H9 (cell line): Measurements from ENCODE around the gene TRNP1. TPM values are rescaled to one million over a fixed set of nuclear protein-coding genes. Genes with fewer than 3 reads are reported as not detected.

Experiments
- DNase-seq: peaks from one replicate; pipeline ENCODE4 v3.0.0-alpha.2; 2017
- H2AFZ ChIP-seq: one replicate; pipeline ENCODE4 v1.6.1; 2013; ENCODE audit warnings: mild to moderate bottlenecking, low read length, control low read depth, moderate library complexity
- H2AK5ac ChIP-seq: 2 replicates; pipeline ENCODE4 v1.6.1; 2013; ENCODE audit warnings: low read length, control low read depth, mixed read lengths; ENCODE audit not compliant: insufficient read length
- H2BK120ac ChIP-seq: one replicate; pipeline ENCODE4 v1.6.1; 2013; ENCODE audit warnings: low read depth, mild to moderate bottlenecking, low read length, control low read depth, inconsistent platforms; ENCODE audit not compliant: poor library complexity, severe bottlenecking
- H2BK12ac ChIP-seq: 2 replicates; pipeline ENCODE4 v1.6.1; 2013; ENCODE audit warnings: low read length, control low read depth, mixed read lengths, low read depth; ENCODE audit not compliant: insufficient read length
- H2BK15ac ChIP-seq: 2 replicates; pipeline ENCODE4 v1.6.1; 2013; ENCODE audit warnings: low read depth, low read length, control low read depth
- H2BK20ac ChIP-seq: one replicate; pipeline ENCODE4 v1.6.1; 2013; ENCODE audit warnings: low read depth, mild to moderate bottlenecking, low read length, control low read depth, inconsistent platforms; ENCODE audit not compliant: poor library complexity, severe bottlenecking
- H2BK5ac ChIP-seq: 2 replicates; pipeline ENCODE4 v1.6.1; 2013; ENCODE audit warnings: low read length, control low read depth, mixed read lengths; ENCODE audit not compliant: insufficient read length
- H3K14ac ChIP-seq: 2 replicates; pipeline ENCODE4 v1.6.1; 2013; ENCODE audit warnings: low read length, control low read depth; ENCODE audit not compliant: insufficient read depth
- H3K18ac ChIP-seq: 2 replicates; pipeline ENCODE4 v1.6.1; 2013; ENCODE audit warnings: low read depth, mild to moderate bottlenecking, mixed read lengths, low read length, control low read depth; ENCODE audit not compliant: insufficient read length
- H3K23ac ChIP-seq: 2 replicates; pipeline ENCODE4 v1.6.1; 2013; ENCODE audit warnings: low read length, control low read depth, mixed read lengths, low read depth; ENCODE audit not compliant: insufficient read length
- H3K23me2 ChIP-seq: 2 replicates; pipeline ENCODE4 v1.6.1; 2013; ENCODE audit warnings: low read depth, mild to moderate bottlenecking, mixed read lengths, low read length, control low read depth; ENCODE audit not compliant: insufficient read length, poor library complexity, severe bottlenecking
- H3K27ac ChIP-seq: 2 replicates; pipeline ENCODE4 v1.5.1; 2013; ENCODE audit warnings: low read length, control low read depth, mixed read lengths, low read depth; ENCODE audit not compliant: insufficient read length
- H3K27me3 ChIP-seq: 2 replicates; pipeline ENCODE4 v1.6.1; 2013; ENCODE audit warnings: low read length, control low read depth, inconsistent platforms; ENCODE audit not compliant: insufficient read depth
- H3K4ac ChIP-seq: 2 replicates; pipeline ENCODE4 v1.6.1; 2013; ENCODE audit warnings: low read depth, mild to moderate bottlenecking, control low read depth, inconsistent platforms, low read length, moderate library complexity
- H3K4me1 ChIP-seq: 2 replicates; pipeline ENCODE4 v1.6.1; 2013; ENCODE audit warnings: low read length, control low read depth, inconsistent platforms; ENCODE audit not compliant: insufficient read depth
- H3K4me2 ChIP-seq: 2 replicates; pipeline ENCODE4 v1.6.1; 2013; ENCODE audit warnings: low read length, control low read depth, mixed read lengths; ENCODE audit not compliant: insufficient read length, insufficient read depth
- H3K56ac ChIP-seq: 2 replicates; pipeline ENCODE4 v1.6.1; 2013; ENCODE audit warnings: low read depth, mild to moderate bottlenecking, mixed read lengths, low read length, control low read depth; ENCODE audit not compliant: insufficient read length
- H3K79me1 ChIP-seq: 2 replicates; pipeline ENCODE4 v1.6.1; 2013; ENCODE audit warnings: low read depth, mild to moderate bottlenecking, moderate library complexity, low read length, control low read depth, inconsistent platforms; ENCODE audit not compliant: insufficient read depth, poor library complexity, severe bottlenecking
- H3K79me2 ChIP-seq: 2 replicates; pipeline ENCODE4 v1.6.1; 2013; ENCODE audit warnings: low read length, control low read depth, inconsistent platforms; ENCODE audit not compliant: insufficient read depth
- H3K9ac ChIP-seq: 2 replicates; pipeline ENCODE4 v1.6.1; 2013; ENCODE audit warnings: low read length, control low read depth, mixed read lengths; ENCODE audit not compliant: insufficient read length; ENCODE audit errors: extremely low read depth
- H3K9me3 ChIP-seq: one replicate; pipeline ENCODE4 v1.6.1; 2013; ENCODE audit warnings: low read depth, low read length, inconsistent platforms; ENCODE audit not compliant: control insufficient read depth
- H3T11ph ChIP-seq: one replicate; pipeline ENCODE4 v1.6.1; 2013; ENCODE audit warnings: mild to moderate bottlenecking, low read length, control low read depth, inconsistent platforms
- H4K20me1 ChIP-seq: one replicate; pipeline ENCODE4 v1.6.1; 2013; ENCODE audit not compliant: control insufficient read depth, insufficient read length, insufficient read depth
- H4K5ac ChIP-seq: 2 replicates; pipeline ENCODE4 v1.6.1; 2013; ENCODE audit warnings: low read depth, mild to moderate bottlenecking, mixed read lengths, low read length, control low read depth; ENCODE audit not compliant: insufficient read length
- H4K8ac ChIP-seq: replicated peaks from 2 replicates; pipeline ENCODE4 v1.6.1; 2013; ENCODE audit warnings: low read length, control low read depth, mixed read lengths, low read depth; ENCODE audit not compliant: insufficient read length
- H4K91ac ChIP-seq: 2 replicates; pipeline ENCODE4 v1.6.1; 2013; ENCODE audit warnings: low read depth, mild to moderate bottlenecking, moderate library complexity, mixed read lengths, low read length, control low read depth; ENCODE audit not compliant: insufficient read length
- H3K27ac Mint-ChIP-seq, 3 experiments: 2 replicates in 2 of 3; 3 replicates in 1 of 3; pipeline ENCODE4 v1.8.0; 2020 to 2021; ENCODE audit warnings: mixed read lengths in 3 of 3, mild to moderate bottlenecking in 1 of 3, moderate library complexity in 1 of 3
- H3K27me3 Mint-ChIP-seq: 2 replicates; pipeline ENCODE4 v1.8.0; 2021; ENCODE audit warnings: low read depth, mild to moderate bottlenecking, moderate library complexity, mixed read lengths
- H3K36me3 Mint-ChIP-seq, 3 experiments: 2 replicates in 2 of 3; 3 replicates in 1 of 3; pipeline ENCODE4 v1.8.0; 2020 to 2021; ENCODE audit warnings: low read depth in 3 of 3, mixed read lengths in 3 of 3; ENCODE audit not compliant: insufficient read depth in 1 of 3
- H3K4me1 Mint-ChIP-seq, 2 experiments: 2 replicates each; pipeline ENCODE4 v1.8.0; 2020; ENCODE audit warnings: mixed read lengths in 2 of 2
- H3K4me3 Mint-ChIP-seq, 2 experiments: 2 replicates in 1 of 2; 3 replicates in 1 of 2; pipeline ENCODE4 v1.8.0; 2020 to 2021; ENCODE audit warnings: mild to moderate bottlenecking in 2 of 2, mixed read lengths in 2 of 2, moderate library complexity in 1 of 2
- H3K9me3 Mint-ChIP-seq, 2 experiments: 2 replicates in 1 of 2; 3 replicates in 1 of 2; pipeline ENCODE4 v1.8.0; 2020; ENCODE audit warnings: mild to moderate bottlenecking in 2 of 2, mixed read lengths in 2 of 2, moderate library complexity in 1 of 2
- CTCF ChIP-seq: fragments of 200-600 bp; sonication (generic); conservative IDR thresholded peaks from 3 replicates; pipeline ENCODE4 v1.8.0; 2021; ENCODE audit warnings: antibody characterized with exemption, mild to moderate bottlenecking
- WGBS: extraction: QIAGEN DNeasy Blood & Tissue Kit; methylation state at CpG from one replicate; pipeline ENCODE4 v1.1.7; 2013; ENCODE audit warnings: missing lambda C conversion rate, low lambda C conversion rate, mixed read lengths; ENCODE audit not compliant: insufficient read length; ENCODE audit errors: extremely low coverage; 5-methylcytosine and 5-hydroxymethylcytosine counted together
- total RNA-seq: library from RNA; stranded (reverse); gene quantifications from 2 replicates; pipeline ENCODE4 v1.2.1, GENCODE V29; 2021

The TRNP1 gene
- total RNA-seq, 1 experiment from 2014 or later, result 39.0 TPM

- Histone ChIP-seq H3K4ac (no peak overlapping the region), H2AK5ac (no peak overlapping the region), H4K5ac (no peak overlapping the region), H3K27ac (no peak overlapping the region), H2AFZ (no peak overlapping the region), H3K18ac (no peak overlapping the region), H2BK5ac (no peak overlapping the region), H2BK15ac (no peak overlapping the region), H4K20me1 (no peaks in the 10 kb centered on the region), H3T11ph (no peak overlapping the region), H2BK12ac (no peak overlapping the region), H2BK120ac (no peak overlapping the region), H3K4me2 (no peak overlapping the region), H3K23ac (no peak overlapping the region), H3K79me2 (no peaks in the 10 kb centered on the region), H3K56ac (no peak overlapping the region), H3K79me1 (no peaks in the 10 kb centered on the region), H4K8ac (no peak overlapping the region), H4K91ac (no peak overlapping the region), H2BK20ac (no peak overlapping the region), H3K4me1 (no peaks in the 10 kb centered on the region), H3K9ac (no peak overlapping the region), H3K27me3 (no peaks in the 10 kb centered on the region), H3K23me2 (no peaks in the 10 kb centered on the region), H3K14ac (no peak overlapping the region), H3K9me3 (no peaks in the 10 kb centered on the region)
- TF ChIP-seq CTCF, result no peak
- no peak for DNase-seq
- H3K4me1 Mint-ChIP-seq, result peaks cover 14 to 29% of the 10 kb centered on the region in 2 experiments
- peaks cover 11% of the 10 kb centered on the region for H3K27me3 Mint-ChIP-seq
- no peaks in the 10 kb centered on the region for H3K36me3 Mint-ChIP-seq
- peak overlapping the region in 1 of 3 experiments; percentile 56; a peak in 2 of 7 replicates for H3K27ac Mint-ChIP-seq
- no CpG with 5 or more reads among the region's 4 CpGs for WGBS
- no peaks in the 10 kb centered on the region for H3K9me3 Mint-ChIP-seq
- H3K4me3 Mint-ChIP-seq, result peak overlapping the region in 1 of 2 experiments; percentile 31; a peak in 1 of 5 replicates
These were observed 20.7 kb upstream of the TRNP1 start for GRCh38 chr1:26972821-26973220.
